HEK293 (cell line): ENCODE results near the gene BRF1.

Experiments used
- CTCF ChIA-PET: fragments of 350-600 bp; formaldehyde crosslinking; extraction: SDS; loops from one replicate; lab custom pipeline; 2021; ENCODE audit warnings: antibody characterized with exemption; lab: Yijun Ruan, JAX
- POLR2A ChIA-PET: fragments of 300-600 bp; formaldehyde crosslinking; extraction: SDS; loops from one replicate; lab custom pipeline; 2020; ENCODE audit warnings: antibody characterized with exemption, inconsistent platforms; lab: Yijun Ruan, JAX
- H3K27ac ChIP-seq: fragments of 200-500 bp; sonication (Bioruptor generic); 2 replicates; pipeline ENCODE4 v1.5.1; 2014; ENCODE audit warnings: low read depth, low read length, control low read depth, inconsistent platforms; ENCODE audit errors: extremely low read depth
- H3K36me3 ChIP-seq, 2 experiments: fragments of 200-500 bp in 1 of 2; sonication (Bioruptor generic) in 1 of 2; 1 replicate in 1 of 2; 2 replicates in 1 of 2; pipeline ENCODE4 v1.5.1; 2014 to 2017; ENCODE audit warnings: inconsistent platforms in 2 of 2, low read length in 2 of 2; ENCODE audit not compliant: control insufficient read depth in 2 of 2, insufficient read depth in 1 of 2
- H3K4me1 ChIP-seq: fragments of 200-500 bp; sonication (Bioruptor generic); 2 replicates; pipeline ENCODE4 v1.5.1; 2014; ENCODE audit warnings: mild to moderate bottlenecking, low read length, inconsistent platforms; ENCODE audit not compliant: control insufficient read depth, insufficient read depth
- H3K4me3 ChIP-seq: 2 replicates; pipeline ENCODE4 v1.5.1; 2011; ENCODE audit warnings: low read depth, mild to moderate bottlenecking, control low read depth, low read length, moderate library complexity
- H3K9me3 ChIP-seq: fragments of 200-500 bp; sonication (Bioruptor generic); 2 replicates; pipeline ENCODE4 v1.5.1; 2014; ENCODE audit warnings: low read depth, low read length, inconsistent platforms; ENCODE audit not compliant: control insufficient read depth, insufficient read depth
- ATF2 ChIP-seq: fragments of 450-650 bp; formaldehyde crosslinking; IDR thresholded peaks from 2 replicates; pipeline ENCODE4 v1.5.1; 2016; ENCODE audit warnings: missing biosample characterization, missing genetic modification characterization, low read depth
- CTCF ChIP-seq: fragments of 450-650 bp; formaldehyde crosslinking; IDR thresholded peaks from 2 replicates; pipeline ENCODE4 v1.5.1; 2016; ENCODE audit warnings: missing biosample characterization, missing genetic modification characterization
- EGR2 ChIP-seq: fragments of 450-650 bp; formaldehyde crosslinking; IDR thresholded peaks from 2 replicates; pipeline ENCODE4 v1.5.1; 2016; ENCODE audit warnings: low read depth, missing biosample characterization, missing genetic modification characterization
- INSM2 ChIP-seq: fragments of 450-650 bp; formaldehyde crosslinking; IDR thresholded peaks from 2 replicates; pipeline ENCODE4 v1.5.1; 2016; ENCODE audit warnings: missing biosample characterization, missing genetic modification characterization
- SP7 ChIP-seq: fragments of 450-650 bp; formaldehyde crosslinking; IDR thresholded peaks from 2 replicates; pipeline ENCODE4 v1.5.1; 2016; ENCODE audit warnings: missing biosample characterization, missing genetic modification characterization
- TRIM28 ChIP-seq: IDR thresholded peaks from 2 replicates; pipeline ENCODE4 v1.6.1; 2011; ENCODE audit warnings: low read length, control low read depth, borderline replicate concordance
- YY1 ChIP-seq: fragments of 450-650 bp; formaldehyde crosslinking; IDR thresholded peaks from 2 replicates; pipeline ENCODE4 v1.5.1; 2018; ENCODE audit warnings: missing biosample characterization, missing genetic modification characterization
- ZFHX2 ChIP-seq: fragments of 450-650 bp; formaldehyde crosslinking; conservative IDR thresholded peaks from 2 replicates; pipeline ENCODE4 v1.5.1; 2016; ENCODE audit warnings: missing biosample characterization, missing genetic modification characterization
- ZFP41 ChIP-seq: fragments of 450-650 bp; formaldehyde crosslinking; IDR thresholded peaks from 2 replicates; pipeline ENCODE4 v1.5.1; 2016; ENCODE audit warnings: missing biosample characterization, missing genetic modification characterization, borderline replicate concordance
- ZNF121 ChIP-seq: fragments of 450-650 bp; formaldehyde crosslinking; IDR thresholded peaks from 2 replicates; pipeline ENCODE4 v1.5.1; 2016; ENCODE audit warnings: missing biosample characterization, missing genetic modification characterization
- ZNF138 ChIP-seq: fragments of 450-650 bp; formaldehyde crosslinking; IDR thresholded peaks from 2 replicates; pipeline ENCODE4 v1.5.1; 2016; ENCODE audit warnings: missing biosample characterization, missing genetic modification characterization, borderline replicate concordance
- ZNF16 ChIP-seq: fragments of 450-650 bp; formaldehyde crosslinking; IDR thresholded peaks from 2 replicates; pipeline ENCODE4 v1.5.1; 2016; ENCODE audit warnings: low read depth, missing biosample characterization, missing genetic modification characterization
- ZNF175 ChIP-seq: fragments of 450-650 bp; formaldehyde crosslinking; IDR thresholded peaks from 2 replicates; pipeline ENCODE4 v1.5.1; 2016; ENCODE audit warnings: missing biosample characterization, missing genetic modification characterization
- ZNF2 ChIP-seq: fragments of 450-650 bp; formaldehyde crosslinking; IDR thresholded peaks from 2 replicates; pipeline ENCODE4 v1.5.1; 2016; ENCODE audit warnings: missing biosample characterization, missing genetic modification characterization
- ZNF26 ChIP-seq: fragments of 450-650 bp; formaldehyde crosslinking; IDR thresholded peaks from 2 replicates; pipeline ENCODE4 v1.5.1; 2016; ENCODE audit warnings: missing biosample characterization, missing genetic modification characterization
- ZNF341 ChIP-seq: fragments of 450-650 bp; formaldehyde crosslinking; IDR thresholded peaks from 2 replicates; pipeline ENCODE4; 2016; ENCODE audit warnings: low read depth, missing biosample characterization, missing genetic modification characterization
- ZNF416 ChIP-seq: fragments of 450-650 bp; formaldehyde crosslinking; IDR thresholded peaks from 2 replicates; pipeline ENCODE4 v1.5.1; 2016; ENCODE audit warnings: missing biosample characterization, missing genetic modification characterization
- ZNF549 ChIP-seq: fragments of 450-650 bp; IDR thresholded peaks from 2 replicates; pipeline ENCODE4 v1.5.1; 2018; ENCODE audit warnings: missing biosample characterization, missing genetic modification characterization, mild to moderate bottlenecking, inconsistent platforms, moderate library complexity
- ZNF560 ChIP-seq: fragments of 450-650 bp; formaldehyde crosslinking; IDR thresholded peaks from 2 replicates; pipeline ENCODE4 v1.5.1; 2017; ENCODE audit warnings: missing biosample characterization, missing genetic modification characterization, borderline replicate concordance
- ZNF600 ChIP-seq: fragments of 450-650 bp; formaldehyde crosslinking; IDR thresholded peaks from 2 replicates; pipeline ENCODE4 v1.5.1; 2016; ENCODE audit warnings: missing biosample characterization, missing genetic modification characterization
- ZNF658 ChIP-seq: fragments of 450-650 bp; formaldehyde crosslinking; IDR thresholded peaks from 2 replicates; pipeline ENCODE4; 2016; ENCODE audit warnings: missing biosample characterization, missing genetic modification characterization

BRF1 gene

GRCh38 chr14:105176513-105176912 lies 124.3 kb downstream of the BRF1 start:
- CTCF ChIA-PET, result interaction anchor here (0.5 to 1.4 kb wide), 5 partner anchors 10 to 315 kb away, joined by 3 to 5 read pairs (median 3); no protein-coding TSS in a partner anchor

More at GRCh38 chr14:105176513-105176912, 124.3 kb downstream of the BRF1 start:
- POLR2A ChIA-PET, result no interaction called here
- TF ChIP-seq ZNF600 (peak; percentile 57), ZNF175 (tag by site-specific recombination) (no peak), EGR2 (tag by site-specific recombination) (0 out of 2 replicates have a peak, but pooled peaks have one; percentile 56), TRIM28 (no peak), CTCF (tag by site-specific recombination) (no peak), ZNF16 (tag by site-specific recombination) (peak; percentile 35; the same call in 1 of the 2 replicates), YY1 (tag by site-specific recombination) (no peak), ZNF2 (tag by site-specific recombination) (no peak), ZNF560 (tag by site-specific recombination) (no peak), ZNF416 (no peak), ZNF341 (no peak), ZNF26 (no peak), ATF2 (tag by site-specific recombination) (no peak), ZFHX2 (peak; percentile 72), ZNF658 (no peak), INSM2 (tag by site-specific recombination) (no peak), SP7 (tag by site-specific recombination) (0 out of 2 replicates have a peak, but pooled peaks have one; percentile 3), ZNF121 (tag by site-specific recombination) (no peak), ZNF549 (no peak), ZFP41 (no peak), ZNF138 (tag by site-specific recombination) (no peak)
- Histone ChIP-seq H3K4me3 (no peak overlapping the region), H3K4me1 (no peaks in the 10 kb centered on the region), H3K9me3 (no peaks in the 10 kb centered on the region), H3K36me3 (no peaks in the 10 kb centered on the region), H3K27ac (no peak overlapping the region)
